T-cell (primary cell): ENCODE results near the gene SCN2B. TPM values are rescaled to one million over a fixed set of nuclear protein-coding genes. Genes with fewer than 3 reads are reported as not detected.

Experiments
- ATAC-seq, 4 experiments: fragments of 200-7000 bp in 3 of 4; fragments of 150-1000 bp in 1 of 4; cut with Tn5 transposase; replicated peaks in 1 of 4; 1 replicate in 3 of 4; 2 replicates in 1 of 4; pipeline ENCODE4 v1.10.0; 2021; ENCODE audit warnings: moderate library complexity in 3 of 4, mild to moderate bottlenecking in 2 of 4, moderate number of reproducible peaks in 1 of 4
- CTCF ChIA-PET, 2 donors: fragments of 300-600 bp; sonication (Branson Sonifier 250); formaldehyde crosslinking; loops; one replicate each; lab custom pipeline; 2022; ENCODE audit warnings: antibody characterized with exemption in 2 of 2; lab: Charles Lee
- POLR2A ChIA-PET, 2 donors: fragments of 300-600 bp; sonication (Branson Sonifier 250); formaldehyde crosslinking; loops; one replicate each; lab custom pipeline; 2022; ENCODE audit warnings: antibody characterized with exemption in 2 of 2; lab: Charles Lee
- DNase-seq, 35 experiments: peaks; one replicate each; pipeline versions ENCODE4 v3.0.0 to v3.0.0-alpha.2; 2013 to 2023
- H3K27ac ChIP-seq: one replicate; pipeline ENCODE4 v1.5.1; 2013; ENCODE audit warnings: low read length
- H3K27me3 ChIP-seq, 2 experiments: replicated peaks in 1 of 2; 1 replicate in 1 of 2; 2 replicates in 1 of 2; pipeline versions ENCODE4 v1.6.1 to v1.7.0; 2013; ENCODE audit warnings: low read length in 1 of 2, mixed read lengths in 1 of 2; ENCODE audit not compliant: control insufficient read depth in 2 of 2, insufficient read depth in 2 of 2; ENCODE audit errors: extremely low read depth in 1 of 2
- H3K36me3 ChIP-seq, 2 donors: 1 replicate in 1 of 2; 2 replicates in 1 of 2; pipeline versions ENCODE4 v1.6.1 to v1.7.0; 2013; ENCODE audit warnings: low read length in 1 of 2; ENCODE audit not compliant: control insufficient read depth in 2 of 2, insufficient read depth in 1 of 2; ENCODE audit errors: extremely low read depth in 1 of 2
- H3K4me1 ChIP-seq, 2 experiments: 1 replicate in 1 of 2; 2 replicates in 1 of 2; pipeline versions ENCODE4 v1.6.1 to v1.7.0; 2013; ENCODE audit warnings: low read length in 2 of 2, mixed read lengths in 1 of 2; ENCODE audit not compliant: insufficient read depth in 2 of 2, control insufficient read depth in 1 of 2; ENCODE audit errors: extremely low read depth in 1 of 2
- H3K4me3 ChIP-seq, 2 donors: 1 replicate in 1 of 2; 2 replicates in 1 of 2; pipeline versions ENCODE4 v1.5.1 to v1.7.0; 2013; ENCODE audit warnings: mild to moderate bottlenecking in 2 of 2, low read length in 1 of 2, moderate library complexity in 1 of 2; ENCODE audit not compliant: control insufficient read depth in 1 of 2; ENCODE audit errors: extremely low read depth in 1 of 2
- H3K9me3 ChIP-seq: 2 replicates; pipeline ENCODE4 v1.7.0; 2013
- H3K27ac Mint-ChIP-seq, 2 donors: one replicate each; pipeline ENCODE4 v1.8.0; 2020 to 2021; ENCODE audit warnings: mild to moderate bottlenecking in 2 of 2, mixed read lengths in 2 of 2
- H3K27me3 Mint-ChIP-seq, 2 donors: one replicate each; pipeline ENCODE4 v1.8.0; 2021 to 2022; ENCODE audit warnings: mixed read lengths in 2 of 2
- H3K36me3 Mint-ChIP-seq: one replicate; pipeline ENCODE4 v1.8.0; 2021; ENCODE audit warnings: mixed read lengths
- H3K4me1 Mint-ChIP-seq, 3 donors: one replicate each; pipeline ENCODE4 v1.8.0; 2020 to 2022; ENCODE audit warnings: mixed read lengths in 3 of 3, mild to moderate bottlenecking in 1 of 3
- H3K4me3 Mint-ChIP-seq, 3 donors: one replicate each; pipeline ENCODE4 v1.8.0; 2020 to 2022; ENCODE audit warnings: mild to moderate bottlenecking in 3 of 3, mixed read lengths in 3 of 3, moderate library complexity in 3 of 3
- H3K9me3 Mint-ChIP-seq, 3 donors: one replicate each; pipeline ENCODE4 v1.8.0; 2020 to 2022; ENCODE audit warnings: mixed read lengths in 3 of 3
- WGBS: methylation state at CpG from one replicate; pipeline ENCODE4 v1.1.5; 2013; ENCODE audit warnings: missing lambda C conversion rate; ENCODE audit not compliant: insufficient coverage; 5-methylcytosine and 5-hydroxymethylcytosine counted together
- total RNA-seq, 35 experiments: library from RNA in 6 of 35; stranded (reverse) in 6 of 35; fragments of 120-200 nt in 1 of 35; gene quantifications; one replicate each; pipeline versions ENCODE4 v1.2.1 to v1.2.4 and lab custom pipeline; 2013 to 2026

The SCN2B gene
- total RNA-seq, 5 donors from 2014 or later (not counting 1 experiment from before 2014, with no cell fraction given), result 0.06 TPM; not detected in 4

- ChIA-PET POLR2A (no interaction called here), CTCF (interaction anchor here (0.6 to 1.2 kb wide), 3 partner anchors 15 to 826 kb away, joined by 3 to 5 read pairs (median 4); no protein-coding TSS in a partner anchor)
- Mint-ChIP-seq H3K36me3 (no peaks in the 10 kb centered on the region), H3K27me3 (peaks cover 64 to 66% of the 10 kb centered on the region in 2 donors), H3K4me3 (peak overlapping the region in 1 of 3 donors; percentile 24), H3K4me1 (peaks cover 13 to 21% (median 16%) of the 10 kb centered on the region in 3 donors), H3K9me3 (no peaks in the 10 kb centered on the region), H3K27ac (peak overlapping the region in 1 of 2 donors; percentile 31)
- Histone ChIP-seq H3K4me1 (peaks cover 0 to 26% of the 10 kb centered on the region in 2 experiments), H3K9me3 (no peaks in the 10 kb centered on the region), H3K27ac (no peak overlapping the region), H3K4me3 (no peak overlapping the region), H3K27me3 (peaks cover 19 to 84% of the 10 kb centered on the region in 2 experiments), H3K36me3 (no peaks in the 10 kb centered on the region)
- ATAC-seq (peak; percentile 41 to 80 (median 55)), DNase-seq (peak in 24 of 35 experiments; percentile 8 to 46 (median 22))
- WGBS, result 18% methylated on average over 16 of the region's 21 CpGs
Measured at GRCh38 chr11:118156531-118157185, 19.8 kb downstream of the SCN2B start.

DNA sequence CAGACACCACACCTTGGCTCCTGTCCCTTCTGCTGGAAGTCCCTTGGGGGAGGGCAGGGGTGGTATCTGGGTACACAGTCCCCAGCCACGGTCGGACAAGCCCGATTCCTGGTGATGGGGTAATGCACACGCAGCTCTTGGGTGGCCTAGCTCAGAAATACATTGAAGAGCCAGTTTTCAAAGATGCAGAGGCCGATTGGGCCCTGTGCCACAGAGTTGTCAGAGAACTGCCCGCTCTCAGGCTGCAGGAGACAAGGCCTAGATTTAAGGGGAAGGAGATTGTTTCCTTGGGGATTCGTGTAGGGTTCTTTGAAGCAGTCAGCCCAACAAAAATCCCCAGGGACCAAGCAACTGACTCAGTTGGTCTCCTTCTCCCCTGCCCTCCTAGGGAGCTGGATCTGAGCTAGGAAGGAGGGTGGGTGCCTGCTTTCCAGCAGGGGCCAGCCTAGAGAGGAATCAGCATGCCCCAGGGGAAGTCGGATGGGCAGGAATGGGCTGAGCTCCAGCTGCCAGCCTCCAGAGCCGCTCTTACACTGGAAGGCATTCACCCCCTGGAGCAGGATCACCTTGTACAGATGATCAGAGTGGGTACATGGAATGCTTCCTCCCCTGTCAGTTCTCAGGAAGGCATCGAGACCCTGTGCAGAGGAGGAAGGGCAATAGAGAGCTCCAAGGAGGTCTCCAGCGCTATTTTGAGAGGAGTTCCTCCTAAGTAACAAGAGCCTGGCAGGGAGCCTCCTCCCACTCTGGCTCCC lies 20.5 kb downstream of the SCN2B start:
- H3K9me3 Mint-ChIP-seq, result no peaks in the 10 kb centered on the region
- peak overlapping the region in 1 of 3 donors; percentile 24 for H3K4me3 Mint-ChIP-seq
- H3K27ac Mint-ChIP-seq, result no peak overlapping the region
- ChIA-PET POLR2A (no interaction called here), CTCF (interaction anchor here (0.6 to 1.2 kb wide), 3 partner anchors 16 to 827 kb away, joined by 3 to 5 read pairs (median 4); no protein-coding TSS in a partner anchor)
- no peak for ATAC-seq
- Histone ChIP-seq H3K9me3 (no peaks in the 10 kb centered on the region), H3K4me3 (no peak overlapping the region), H3K36me3 (no peaks in the 10 kb centered on the region), H3K4me1 (peaks cover 0 to 26% of the 10 kb centered on the region in 2 experiments), H3K27me3 (peaks cover 24 to 86% of the 10 kb centered on the region in 2 experiments), H3K27ac (no peak overlapping the region)
- peaks cover 71 to 72% of the 10 kb centered on the region in 2 donors for H3K27me3 Mint-ChIP-seq
- WGBS, result 87% methylated on average over 6 of the region's 11 CpGs
- DNase-seq, result no peak
- no peaks in the 10 kb centered on the region for H3K36me3 Mint-ChIP-seq
- H3K4me1 Mint-ChIP-seq, result peaks cover 13 to 21% (median 16%) of the 10 kb centered on the region in 3 donors

DNA sequence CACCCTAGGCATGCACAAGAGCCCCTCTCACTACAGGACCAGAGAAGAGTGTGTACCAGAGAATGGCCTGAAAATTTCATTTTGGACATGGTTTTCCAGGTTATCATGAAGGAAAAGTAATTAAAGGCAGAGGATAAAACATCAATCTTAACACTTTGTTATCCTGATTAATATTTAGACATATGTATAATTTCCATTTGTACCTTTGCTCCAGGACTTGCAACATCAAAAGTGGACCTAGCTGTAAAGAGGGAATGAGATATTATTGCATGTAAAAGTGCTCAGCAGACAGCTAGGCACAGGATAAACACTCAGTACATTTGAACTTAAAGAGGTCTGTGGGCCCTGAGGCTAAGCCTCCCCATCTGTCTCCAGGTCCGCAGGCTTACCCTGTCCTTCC lies 21.8 kb downstream of the SCN2B start:
- Histone ChIP-seq H3K27me3 (peaks cover 24 to 84% of the 10 kb centered on the region in 2 experiments), H3K9me3 (no peaks in the 10 kb centered on the region), H3K36me3 (no peaks in the 10 kb centered on the region), H3K27ac (no peak overlapping the region), H3K4me1 (peaks cover 0 to 26% of the 10 kb centered on the region in 2 experiments), H3K4me3 (no peak overlapping the region)
- peaks cover 13 to 21% (median 16%) of the 10 kb centered on the region in 3 donors for H3K4me1 Mint-ChIP-seq
- no peak overlapping the region for H3K27ac Mint-ChIP-seq
- peaks cover 70 to 77% of the 10 kb centered on the region in 2 donors for H3K27me3 Mint-ChIP-seq
- ChIA-PET POLR2A (interaction anchor here in 1 of 2 donors (0.6 kb wide), 1 partner anchor 328 kb away, joined by 3 read pairs; no protein-coding TSS in a partner anchor), CTCF (no interaction called here)
- ATAC-seq (no peak), DNase-seq (no peak)
- H3K4me3 Mint-ChIP-seq, result peak overlapping the region in 1 of 3 donors; percentile 75
- no peaks in the 10 kb centered on the region for H3K9me3 Mint-ChIP-seq
- 100% methylated on average over 1 of the region's 1 CpG for WGBS
- no peaks in the 10 kb centered on the region for H3K36me3 Mint-ChIP-seq

DNA sequence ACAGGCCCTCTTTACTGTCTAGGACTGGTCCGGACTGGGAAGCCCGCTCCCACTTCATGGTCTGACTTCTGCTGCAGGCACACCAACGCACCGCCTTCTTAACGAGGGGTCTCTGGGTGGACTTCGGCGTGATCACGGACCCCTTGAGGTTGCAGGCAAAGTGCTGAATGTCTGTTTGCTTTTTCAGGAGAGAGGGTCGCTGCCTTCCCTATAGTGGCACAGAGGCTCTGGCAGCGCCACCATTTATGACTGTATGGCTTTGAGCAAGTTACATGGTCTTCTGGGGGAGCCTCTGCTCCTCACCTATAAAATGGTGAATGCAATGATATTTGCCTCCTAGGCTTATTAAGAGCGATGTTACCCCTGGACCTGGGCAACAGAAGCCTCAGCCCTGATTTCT lies 22.5 kb downstream of the SCN2B start:
- POLR2A ChIA-PET, result no interaction called here
- Mint-ChIP-seq H3K36me3 (no peaks in the 10 kb centered on the region), H3K4me3 (peak overlapping the region; percentile 21 to 75 (median 39)), H3K4me1 (peaks cover 13 to 21% (median 16%) of the 10 kb centered on the region in 3 donors), H3K27me3 (peaks cover 64 to 76% of the 10 kb centered on the region in 2 donors), H3K9me3 (no peaks in the 10 kb centered on the region), H3K27ac (no peak overlapping the region)
- CTCF ChIA-PET, result no interaction called here
- H3K9me3 ChIP-seq, result no peaks in the 10 kb centered on the region
- no peak overlapping the region for H3K4me3 ChIP-seq
- DNase-seq (no peak), ATAC-seq (no peak)
- H3K36me3 ChIP-seq, result no peaks in the 10 kb centered on the region
- H3K27me3 ChIP-seq, result peaks cover 24 to 84% of the 10 kb centered on the region in 2 experiments
- H3K4me1 ChIP-seq, result peaks cover 0 to 26% of the 10 kb centered on the region in 2 experiments
- no peak overlapping the region for H3K27ac ChIP-seq
- 94% methylated on average over 10 of the region's 11 CpGs for WGBS

- ATAC-seq, result no peak
- H3K4me3 Mint-ChIP-seq, result peak overlapping the region; percentile 39 to 75 (median 41)
- WGBS, result 13% methylated on average over 3 of the region's 16 CpGs
- H3K27me3 ChIP-seq, result peaks cover 24 to 80% of the 10 kb centered on the region in 2 experiments
- H3K4me3 ChIP-seq, result no peak overlapping the region
- H3K9me3 Mint-ChIP-seq, result no peaks in the 10 kb centered on the region
- ChIA-PET POLR2A (no interaction called here), CTCF (no interaction called here)
- H3K36me3 Mint-ChIP-seq, result no peaks in the 10 kb centered on the region
- H3K4me1 ChIP-seq, result peaks cover 0 to 26% of the 10 kb centered on the region in 2 experiments
- H3K27me3 Mint-ChIP-seq, result peaks cover 62 to 76% of the 10 kb centered on the region in 2 donors
- H3K27ac Mint-ChIP-seq, result no peak overlapping the region
- H3K9me3 ChIP-seq, result no peaks in the 10 kb centered on the region
- H3K27ac ChIP-seq, result no peak overlapping the region
- DNase-seq, result no peak
- H3K4me1 Mint-ChIP-seq, result peaks cover 13 to 21% (median 16%) of the 10 kb centered on the region in 3 donors
- H3K36me3 ChIP-seq, result no peaks in the 10 kb centered on the region
Measured at GRCh38 chr11:118153516-118153915, 22.9 kb downstream of the SCN2B start.
